HTR-8/SVneo (cell line): ENCODE results near the gene IQGAP3.
"Not testable (repeated sequence)": the region's sequence is repeated elsewhere in the genome, so short reads cannot be mapped to it uniquely, and the experiment has no call there.

ENCODE experiments used
- DNase-seq: peaks from one replicate; pipeline ENCODE4 v3.0.0; 2011; ENCODE audit warnings: low spot score, mixed read lengths; ENCODE audit not compliant: insufficient read length
- FAIRE-seq: peaks from 2 replicates; lab custom pipeline; 2011; peaks lifted over from hg19 to GRCh38; lab: Jason Lieb, UNC

IQGAP3 gene

GRCh38 chr1:156571919-156572662 lies at the start of gene IQGAP3:
Gene IQGAP3 (minus strand): TSS chr1:156572565. CDS start chr1:156572529, 36 bp downstream.
- FAIRE-seq = no peak
- peak; percentile 86 for DNase-seq

- DNase-seq = no peak
- FAIRE-seq = no peak
Observed at GRCh38 chr1:156619582-156619955, 47.2 kb upstream of the IQGAP3 start.

GRCh38 chr1:156618853-156619581 lies 46.7 kb upstream of the IQGAP3 start, which contains the start of gene HAPLN2:
Gene HAPLN2 (plus strand): TSS chr1:156619415. CDS start chr1:156623491, 4,076 bp downstream.
- FAIRE-seq = no peak
- DNase-seq = no peak

- FAIRE-seq (no peak), DNase-seq (peak; percentile 67)
Observed at GRCh38 chr1:156616463-156616862, 44.1 kb upstream of the IQGAP3 start.

- DNase-seq = no peak
- FAIRE-seq = no peak
Observed at GRCh38 chr1:156615946-156616345, 43.6 kb upstream of the IQGAP3 start.

GRCh38 chr1:156612666-156613065 lies 40.3 kb upstream of the IQGAP3 start:
- DNase-seq (no peak), FAIRE-seq (no peak)

- DNase-seq, FAIRE-seq: not testable (repeated sequence)
Observed at GRCh38 chr1:156610072-156610471, 37.7 kb upstream of the IQGAP3 start.

- FAIRE-seq (no peak), DNase-seq (peak; percentile 33)
Observed at GRCh38 chr1:156608981-156609380, 36.6 kb upstream of the IQGAP3 start.

GRCh38 chr1:156608036-156608674 lies 35.8 kb upstream of the IQGAP3 start:
- FAIRE-seq = no peak
- peak; percentile 54 for DNase-seq

- not testable (repeated sequence) for DNase-seq, FAIRE-seq
Observed at GRCh38 chr1:156607344-156607743, 35.0 kb upstream of the IQGAP3 start.

GRCh38 chr1:156602557-156602993 lies 30.2 kb upstream of the IQGAP3 start:
- no peak for FAIRE-seq

GRCh38 chr1:156601892-156602291 lies 29.5 kb upstream of the IQGAP3 start:
- FAIRE-seq (no peak), DNase-seq (no peak)

More at GRCh38 chr1:156602557-156602993, 30.2 kb upstream of the IQGAP3 start:
- DNase-seq = no peak

GRCh38 chr1:156601122-156601830 lies 28.9 kb upstream of the IQGAP3 start, which contains the start of gene GPATCH4:
Gene GPATCH4 (minus strand): TSS chr1:156601479.
- no peak for FAIRE-seq
- peak; percentile 72 for DNase-seq

- FAIRE-seq = no peak
- DNase-seq = no peak
Observed at GRCh38 chr1:156600733-156601121, 28.4 kb upstream of the IQGAP3 start.

GRCh38 chr1:156599811-156600210 lies 27.4 kb upstream of the IQGAP3 start:
- no peak for DNase-seq
- no peak for FAIRE-seq

- FAIRE-seq = no peak
- DNase-seq = no peak
Observed at GRCh38 chr1:156598731-156599432, 26.5 kb upstream of the IQGAP3 start.

GRCh38 chr1:156598125-156598524 lies 25.8 kb upstream of the IQGAP3 start:
- DNase-seq (no peak), FAIRE-seq (no peak)

GRCh38 chr1:156596426-156596825 lies 24.1 kb upstream of the IQGAP3 start:
- FAIRE-seq = no peak
- no peak for DNase-seq

- no peak for FAIRE-seq
- no peak for DNase-seq
Observed at GRCh38 chr1:156595016-156595415, 22.7 kb upstream of the IQGAP3 start.
